Loucy (cell line): ENCODE results near the gene KRT26.

ENCODE experiments used
- H2AFZ ChIP-seq: fragments of 200-600 bp; sonication (generic); 2 replicates; pipeline ENCODE4 v1.6.0; 2016; ENCODE audit warnings: antibody characterized with exemption, mild to moderate bottlenecking, low read length, moderate library complexity
- H3F3A ChIP-seq: fragments of 200-600 bp; 2 replicates; pipeline ENCODE4 v1.6.0; 2016; ENCODE audit warnings: antibody characterized with exemption, low read depth, mild to moderate bottlenecking
- H3K27me3 ChIP-seq: fragments of 200-600 bp; sonication (generic); 2 replicates; pipeline ENCODE4 v1.6.1; 2014; ENCODE audit warnings: low read length, mild to moderate bottlenecking; ENCODE audit not compliant: insufficient read depth, poor library complexity, severe bottlenecking
- H3K36me3 ChIP-seq: fragments of 200-600 bp; sonication (generic); 2 replicates; pipeline ENCODE4 v1.6.1; 2016; ENCODE audit warnings: low read length; ENCODE audit not compliant: insufficient read depth
- H3K4me1 ChIP-seq: fragments of 200-600 bp; sonication (generic); 2 replicates; pipeline ENCODE4 v1.5.1; 2014; ENCODE audit warnings: low read length, mild to moderate bottlenecking; ENCODE audit not compliant: insufficient read depth, poor library complexity, severe bottlenecking
- H3K4me2 ChIP-seq: fragments of 200-600 bp; sonication (generic); 2 replicates; pipeline ENCODE4 v1.6.0; 2014; ENCODE audit warnings: antibody characterized with exemption, low read length, low read depth, mild to moderate bottlenecking; ENCODE audit not compliant: poor library complexity, severe bottlenecking
- H3K4me3 ChIP-seq: fragments of 200-600 bp; sonication (generic); 2 replicates; pipeline ENCODE4 v1.5.1; 2014; ENCODE audit warnings: low read length, mild to moderate bottlenecking, mixed read lengths; ENCODE audit not compliant: poor library complexity, severe bottlenecking
- H3K79me2 ChIP-seq: fragments of 200-600 bp; sonication (generic); 2 replicates; pipeline ENCODE4 v1.6.1; 2014; ENCODE audit warnings: low read length; ENCODE audit not compliant: insufficient read depth
- H3K9ac ChIP-seq: fragments of 200-600 bp; sonication (generic); 2 replicates; pipeline ENCODE4 v1.6.0; 2014; ENCODE audit warnings: mild to moderate bottlenecking, low read depth, low read length, moderate library complexity; ENCODE audit not compliant: poor library complexity, severe bottlenecking
- H3K9me2 ChIP-seq: fragments of 200-600 bp; sonication (generic); replicated peaks from 2 replicates; pipeline ENCODE4 v1.6.1; 2016; ENCODE audit warnings: low read depth, low read length, mixed read lengths
- H3K9me3 ChIP-seq: fragments of 200-600 bp; sonication (generic); 2 replicates; pipeline ENCODE4 v1.6.1; 2014; ENCODE audit warnings: mild to moderate bottlenecking, antibody characterized with exemption, low read length, low read depth; ENCODE audit not compliant: insufficient read depth
- H4K20me1 ChIP-seq: fragments of 200-600 bp; sonication (generic); 2 replicates; pipeline ENCODE4 v1.6.0; 2014; ENCODE audit warnings: antibody characterized with exemption, low read length, mild to moderate bottlenecking; ENCODE audit not compliant: insufficient read depth, poor library complexity, severe bottlenecking
- EZH2phosphoT487 ChIP-seq: fragments of 200-600 bp; IDR thresholded peaks from 2 replicates; pipeline ENCODE4 v1.6.1; 2018; ENCODE audit warnings: antibody characterized with exemption, mild to moderate bottlenecking, moderate library complexity, borderline replicate concordance
- TF ChIP-seq, protein P1 (sequence below): fragments of 200-600 bp; sonication (generic); conservative IDR thresholded peaks from 2 replicates; pipeline ENCODE4 v1.5.1; 2014; ENCODE audit warnings: mild to moderate bottlenecking, antibody characterized with exemption, low read length

KRT26 gene

DNA sequence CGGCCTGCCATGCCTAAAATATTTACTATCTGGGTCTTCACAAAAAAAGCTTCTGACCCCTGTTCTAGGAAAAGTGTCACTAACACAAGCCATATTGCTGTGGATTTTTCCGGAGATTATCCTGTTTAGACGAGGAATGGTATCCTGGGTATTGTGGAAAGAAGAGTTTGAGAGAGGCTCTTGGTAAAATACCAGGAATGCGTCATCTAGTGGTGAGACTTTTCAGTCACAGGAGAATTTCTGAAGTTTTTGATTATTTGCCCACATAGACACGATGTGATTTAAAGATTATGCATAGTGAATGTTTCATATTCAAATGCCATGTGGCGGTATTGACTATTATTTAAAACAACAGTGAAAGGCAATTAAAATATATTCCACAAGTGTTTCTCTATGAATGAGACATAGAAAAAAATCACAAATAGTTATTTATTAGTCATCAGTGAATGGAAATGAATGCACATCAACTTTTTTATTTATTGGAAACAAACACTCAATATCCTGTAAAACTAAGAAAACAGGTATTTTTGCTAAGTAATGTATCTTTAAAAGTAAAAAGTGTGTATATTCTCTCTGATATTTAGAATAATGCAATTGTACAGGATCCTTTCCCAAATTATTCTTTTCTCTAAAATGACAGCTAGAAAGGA is 19.9 kb upstream of the KRT26 start:
- Histone ChIP-seq H3K9me3 (no peaks in the 10 kb centered on the region), H3K4me3 (no peak overlapping the region), H3K27me3 (peaks cover 14% of the 10 kb centered on the region), H4K20me1 (no peaks in the 10 kb centered on the region), H3K9me2 (no peaks in the 10 kb centered on the region), H3K4me1 (no peaks in the 10 kb centered on the region), H3F3A (no peaks in the 10 kb centered on the region), H3K79me2 (no peaks in the 10 kb centered on the region), H2AFZ (no peak overlapping the region), H3K4me2 (no peak overlapping the region), H3K9ac (no peak overlapping the region), H3K36me3 (no peaks in the 10 kb centered on the region)
- TF ChIP-seq EZH2phosphoT487 = no peak
- TF ChIP-seq, protein P1, sequence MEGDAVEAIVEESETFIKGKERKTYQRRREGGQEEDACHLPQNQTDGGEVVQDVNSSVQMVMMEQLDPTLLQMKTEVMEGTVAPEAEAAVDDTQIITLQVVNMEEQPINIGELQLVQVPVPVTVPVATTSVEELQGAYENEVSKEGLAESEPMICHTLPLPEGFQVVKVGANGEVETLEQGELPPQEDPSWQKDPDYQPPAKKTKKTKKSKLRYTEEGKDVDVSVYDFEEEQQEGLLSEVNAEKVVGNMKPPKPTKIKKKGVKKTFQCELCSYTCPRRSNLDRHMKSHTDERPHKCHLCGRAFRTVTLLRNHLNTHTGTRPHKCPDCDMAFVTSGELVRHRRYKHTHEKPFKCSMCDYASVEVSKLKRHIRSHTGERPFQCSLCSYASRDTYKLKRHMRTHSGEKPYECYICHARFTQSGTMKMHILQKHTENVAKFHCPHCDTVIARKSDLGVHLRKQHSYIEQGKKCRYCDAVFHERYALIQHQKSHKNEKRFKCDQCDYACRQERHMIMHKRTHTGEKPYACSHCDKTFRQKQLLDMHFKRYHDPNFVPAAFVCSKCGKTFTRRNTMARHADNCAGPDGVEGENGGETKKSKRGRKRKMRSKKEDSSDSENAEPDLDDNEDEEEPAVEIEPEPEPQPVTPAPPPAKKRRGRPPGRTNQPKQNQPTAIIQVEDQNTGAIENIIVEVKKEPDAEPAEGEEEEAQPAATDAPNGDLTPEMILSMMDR = peak; percentile 79

DNA sequence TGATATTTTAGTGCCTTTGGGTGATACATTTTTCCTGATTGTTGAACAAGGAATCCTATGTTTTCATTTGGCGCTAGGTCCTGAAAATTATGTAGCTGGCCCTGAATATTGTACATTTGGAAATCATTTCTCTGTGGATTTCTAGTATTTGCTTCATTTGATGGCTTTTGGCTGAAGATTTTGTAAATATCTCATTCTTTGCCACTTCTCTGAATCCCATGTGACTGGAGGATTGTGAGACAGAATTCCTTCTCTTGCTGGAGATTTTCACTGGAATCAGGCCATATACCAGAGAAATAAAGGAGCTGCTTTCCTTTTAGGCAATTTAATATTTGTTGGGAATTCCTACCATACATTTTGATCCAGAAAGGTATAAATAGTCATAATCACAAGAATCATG is 19.1 kb upstream of the KRT26 start:
- TF ChIP-seq EZH2phosphoT487 = no peak
- TF ChIP-seq, protein P1 = no peak
- Histone ChIP-seq H3K79me2 (no peaks in the 10 kb centered on the region), H3K4me3 (no peak overlapping the region), H3K9me3 (no peaks in the 10 kb centered on the region), H3K9ac (no peak overlapping the region), H3K36me3 (no peaks in the 10 kb centered on the region), H3F3A (no peaks in the 10 kb centered on the region), H3K4me2 (no peak overlapping the region), H3K27me3 (peaks cover 12% of the 10 kb centered on the region), H4K20me1 (no peaks in the 10 kb centered on the region), H2AFZ (0 out of 2 replicates have a peak overlapping the region, but pooled peaks have one; percentile 8), H3K9me2 (no peaks in the 10 kb centered on the region), H3K4me1 (no peaks in the 10 kb centered on the region)

DNA sequence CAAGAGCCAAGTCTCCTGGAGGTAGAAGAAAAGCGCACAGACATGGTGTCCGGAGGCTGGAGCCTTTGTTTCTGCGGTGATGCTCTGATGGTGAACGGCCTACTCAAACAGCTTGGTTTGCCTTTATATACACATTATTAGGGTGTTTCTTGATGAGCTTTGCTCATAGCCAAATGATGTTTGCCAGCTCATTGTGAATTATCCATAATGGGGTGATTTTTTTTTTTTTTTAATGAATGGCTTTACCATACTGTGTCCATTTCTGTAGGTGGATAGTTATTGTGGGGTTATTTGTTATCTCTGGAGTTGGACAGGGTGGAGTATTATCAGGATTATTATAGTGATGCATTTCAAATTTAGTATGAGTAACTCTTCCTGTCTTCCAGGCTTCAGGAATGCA is 10.4 kb upstream of the KRT26 start, which contains the start of gene KRT27:
TSS of gene KRT27 (minus strand) at position 101 of the 400 bp plus-strand sequence. CDS start at position 44, 57 bp downstream.
- Histone ChIP-seq H3K4me3 (no peak within 1 kb of the TSS), H3F3A (0 out of 2 replicates have a peak, but pooled peaks cover 6% of the 10 kb centered on the region), H3K4me1 (peaks cover 15% of the 10 kb centered on the region), H4K20me1 (no peaks in the 10 kb centered on the region), H3K4me2 (no peak within 1 kb of the TSS), H3K9me3 (no peaks in the 10 kb centered on the region), H3K9me2 (no peaks in the 10 kb centered on the region), H3K27me3 (no peaks in the 10 kb centered on the region), H3K9ac (no peak within 1 kb of the TSS), H2AFZ (no peak within 1 kb of the TSS), H3K79me2 (no peaks in the 10 kb centered on the region), H3K36me3 (no peaks in the 10 kb centered on the region)
- TF ChIP-seq, protein P1 = no peak
- no peak for TF ChIP-seq EZH2phosphoT487
